WTC11 (cell line): Measurements from ENCODE around the gene MSL1. TPM values are rescaled to one million over a fixed set of nuclear protein-coding genes. Genes with fewer than 3 reads are reported as not detected.

Source experiments
- ATAC-seq: fragments of 200-7000 bp; cut with Tn5 transposase; 2 replicates; pipeline ENCODE4 v1.10.0; 2021; ENCODE audit warnings: mild to moderate bottlenecking, moderate library complexity
- CTCF ChIA-PET: fragments of 300-600 bp; sonication (Branson Sonifier 250); formaldehyde crosslinking; loops from one replicate; lab custom pipeline; 2021; ENCODE audit warnings: antibody characterized with exemption; lab: Charles Lee
- POLR2A ChIA-PET: fragments of 350-600 bp; sonication (Branson Sonifier 250); formaldehyde crosslinking; loops from one replicate; lab custom pipeline; 2021; ENCODE audit warnings: antibody characterized with exemption; lab: Charles Lee
- DNase-seq: peaks from one replicate; pipeline ENCODE4 v3.0.0; 2021; ENCODE audit warnings: low spot score
- H3K27ac Mint-ChIP-seq: 2 replicates; pipeline ENCODE4 v1.8.0; 2021; ENCODE audit warnings: mixed read lengths
- H3K27me3 Mint-ChIP-seq: 2 replicates; pipeline ENCODE4 v1.8.0; 2021; ENCODE audit warnings: low read depth, mild to moderate bottlenecking, moderate library complexity, mixed read lengths
- H3K36me3 Mint-ChIP-seq: 2 replicates; pipeline ENCODE4 v1.8.0; 2021; ENCODE audit warnings: mixed read lengths
- H3K4me1 Mint-ChIP-seq: 2 replicates; pipeline ENCODE4 v1.8.0; 2022; ENCODE audit warnings: mixed read lengths
- H3K4me3 Mint-ChIP-seq: 2 replicates; pipeline ENCODE4 v1.8.0; 2021; ENCODE audit warnings: mild to moderate bottlenecking, moderate library complexity, mixed read lengths
- H3K9me3 Mint-ChIP-seq: 2 replicates; pipeline ENCODE4 v1.8.0; 2021; ENCODE audit warnings: mixed read lengths
- CDX4 ChIP-seq: fragments of 250-450 bp; sonication (Bioruptor Pico); IDR thresholded peaks from 2 replicates; pipeline ENCODE4 v1.9.0; 2021; ENCODE audit warnings: moderate library complexity, mild to moderate bottlenecking, inconsistent platforms, borderline replicate concordance
- CREB1 ChIP-seq: sonication (generic); formaldehyde crosslinking; IDR thresholded peaks from 2 replicates; pipeline ENCODE4 v1.8.0; 2023; ENCODE audit warnings: mild to moderate bottlenecking, missing genetic modification reagents
- CREM ChIP-seq: sonication (generic); formaldehyde crosslinking; IDR thresholded peaks from 2 replicates; pipeline ENCODE4 v1.8.1; 2022; ENCODE audit warnings: mild to moderate bottlenecking, missing genetic modification reagents, moderate library complexity
- ELF4 ChIP-seq: sonication (generic); formaldehyde crosslinking; IDR thresholded peaks from 2 replicates; pipeline ENCODE4 v1.8.1; 2022; ENCODE audit warnings: low read depth, mild to moderate bottlenecking, moderate library complexity, missing genetic modification reagents
- EMX1 ChIP-seq: fragments of 250-450 bp; sonication (Bioruptor Pico); IDR thresholded peaks from 2 replicates; pipeline ENCODE4 v1.8.0; 2021; ENCODE audit warnings: mild to moderate bottlenecking
- FOXJ3 ChIP-seq: sonication (generic); formaldehyde crosslinking; IDR thresholded peaks from 2 replicates; pipeline ENCODE4 v1.9.0; 2021; ENCODE audit warnings: missing genetic modification reagents, mild to moderate bottlenecking, borderline replicate concordance
- FOXP1 ChIP-seq: sonication (generic); formaldehyde crosslinking; IDR thresholded peaks from 2 replicates; pipeline ENCODE4 v1.8.0; 2022; ENCODE audit warnings: missing genetic modification reagents, mild to moderate bottlenecking, moderate library complexity, borderline replicate concordance
- GABPB1 ChIP-seq: sonication (generic); formaldehyde crosslinking; IDR thresholded peaks from 2 replicates; pipeline ENCODE4 v1.8.1; 2023; ENCODE audit warnings: mild to moderate bottlenecking, missing genetic modification reagents
- IRF2 ChIP-seq: sonication (generic); formaldehyde crosslinking; IDR thresholded peaks from 2 replicates; pipeline ENCODE4 v1.8.0; 2022; ENCODE audit warnings: low read depth, missing genetic modification reagents, borderline replicate concordance
- JUN ChIP-seq: sonication (generic); formaldehyde crosslinking; IDR thresholded peaks from 2 replicates; pipeline ENCODE4 v1.8.0; 2023; ENCODE audit warnings: mild to moderate bottlenecking, missing genetic modification reagents
- MXD4 ChIP-seq: fragments of 250-450 bp; sonication (Bioruptor Pico); IDR thresholded peaks from 2 replicates; pipeline ENCODE4 v1.8.0; 2021; ENCODE audit warnings: mild to moderate bottlenecking, moderate library complexity, borderline replicate concordance
- MYBL2 ChIP-seq: sonication (generic); formaldehyde crosslinking; IDR thresholded peaks from 2 replicates; pipeline ENCODE4 v1.8.1; 2023; ENCODE audit warnings: mild to moderate bottlenecking, moderate library complexity, missing genetic modification reagents
- NFATC4 ChIP-seq: fragments of 250-450 bp; sonication (Bioruptor Pico); IDR thresholded peaks from 2 replicates; pipeline ENCODE4 v1.9.0; 2021; ENCODE audit warnings: mild to moderate bottlenecking
- NFE2L1 ChIP-seq: sonication (generic); formaldehyde crosslinking; IDR thresholded peaks from 2 replicates; pipeline ENCODE4 v1.8.1; 2023; ENCODE audit warnings: missing genetic modification reagents
- NR1H2 ChIP-seq: sonication (generic); formaldehyde crosslinking; IDR thresholded peaks from 2 replicates; pipeline ENCODE4 v1.9.0; 2021; ENCODE audit warnings: mild to moderate bottlenecking, moderate library complexity, missing genetic modification reagents
- SMAD4 ChIP-seq: sonication (generic); formaldehyde crosslinking; IDR thresholded peaks from 2 replicates; pipeline ENCODE4 v1.8.0; 2022; ENCODE audit warnings: mild to moderate bottlenecking, missing genetic modification reagents
- ZBTB21 ChIP-seq: sonication (generic); formaldehyde crosslinking; IDR thresholded peaks from 2 replicates; pipeline ENCODE4 v1.8.1; 2023; ENCODE audit warnings: mild to moderate bottlenecking, missing genetic modification reagents, borderline replicate concordance
- ZNF232 ChIP-seq: sonication (generic); formaldehyde crosslinking; IDR thresholded peaks from 2 replicates; pipeline ENCODE4 v1.8.0; 2022; ENCODE audit warnings: mild to moderate bottlenecking, missing genetic modification reagents
- ZNF317 ChIP-seq: sonication (generic); formaldehyde crosslinking; IDR thresholded peaks from 2 replicates; pipeline ENCODE4 v1.8.1; 2023; ENCODE audit warnings: low read depth, mild to moderate bottlenecking, moderate library complexity, missing genetic modification reagents, borderline replicate concordance
- ZNF396 ChIP-seq: fragments of 250-450 bp; sonication (Bioruptor Pico); IDR thresholded peaks from 2 replicates; pipeline ENCODE4 v1.8.0; 2021; ENCODE audit warnings: mild to moderate bottlenecking, moderate library complexity, borderline replicate concordance
- total RNA-seq: library from RNA; stranded (reverse); gene quantifications from 3 replicates; pipeline ENCODE4 v1.2.3, GENCODE V29; 2021
- TF ChIP-seq, protein P1 (sequence below): sonication (generic); formaldehyde crosslinking; IDR thresholded peaks from 2 replicates; pipeline ENCODE4 v1.8.0; 2022; ENCODE audit warnings: missing genetic modification reagents
- TF ChIP-seq, protein P2 (sequence below): sonication (generic); formaldehyde crosslinking; IDR thresholded peaks from 2 replicates; pipeline ENCODE4 v1.8.1; 2022; ENCODE audit warnings: mild to moderate bottlenecking, missing genetic modification reagents, moderate library complexity, borderline replicate concordance
- TF ChIP-seq, protein P3 (sequence below): sonication (generic); formaldehyde crosslinking; IDR thresholded peaks from 2 replicates; pipeline ENCODE4 v1.8.1; 2023; ENCODE audit warnings: mild to moderate bottlenecking, missing genetic modification reagents
- TF ChIP-seq, protein P4 (sequence below): sonication (generic); formaldehyde crosslinking; IDR thresholded peaks from 2 replicates; pipeline ENCODE4 v1.8.0; 2023; ENCODE audit warnings: missing genetic modification reagents

The MSL1 gene
- total RNA-seq, 1 experiment from 2014 or later = 78.1 TPM

- H3K4me1 Mint-ChIP-seq = peaks cover 74% of the 10 kb centered on the region
- no peaks in the 10 kb centered on the region for H3K9me3 Mint-ChIP-seq
- no peaks in the 10 kb centered on the region for H3K36me3 Mint-ChIP-seq
- H3K27me3 Mint-ChIP-seq = no peaks in the 10 kb centered on the region
- DNase-seq = no peak
- ATAC-seq = no peak
- no peak for TF ChIP-seq MYBL2 (CRISPR knock-in tag)
- TF ChIP-seq FOXJ3 = no peak
- no peak for TF ChIP-seq NFATC4 (CRISPR knock-in tag)
- no peak for TF ChIP-seq CREB1 (CRISPR knock-in tag)
- no peak for TF ChIP-seq NR1H2 (CRISPR knock-in tag)
- no peak for TF ChIP-seq ZBTB21
- TF ChIP-seq ELF4 = no peak
- TF ChIP-seq, protein P1, sequence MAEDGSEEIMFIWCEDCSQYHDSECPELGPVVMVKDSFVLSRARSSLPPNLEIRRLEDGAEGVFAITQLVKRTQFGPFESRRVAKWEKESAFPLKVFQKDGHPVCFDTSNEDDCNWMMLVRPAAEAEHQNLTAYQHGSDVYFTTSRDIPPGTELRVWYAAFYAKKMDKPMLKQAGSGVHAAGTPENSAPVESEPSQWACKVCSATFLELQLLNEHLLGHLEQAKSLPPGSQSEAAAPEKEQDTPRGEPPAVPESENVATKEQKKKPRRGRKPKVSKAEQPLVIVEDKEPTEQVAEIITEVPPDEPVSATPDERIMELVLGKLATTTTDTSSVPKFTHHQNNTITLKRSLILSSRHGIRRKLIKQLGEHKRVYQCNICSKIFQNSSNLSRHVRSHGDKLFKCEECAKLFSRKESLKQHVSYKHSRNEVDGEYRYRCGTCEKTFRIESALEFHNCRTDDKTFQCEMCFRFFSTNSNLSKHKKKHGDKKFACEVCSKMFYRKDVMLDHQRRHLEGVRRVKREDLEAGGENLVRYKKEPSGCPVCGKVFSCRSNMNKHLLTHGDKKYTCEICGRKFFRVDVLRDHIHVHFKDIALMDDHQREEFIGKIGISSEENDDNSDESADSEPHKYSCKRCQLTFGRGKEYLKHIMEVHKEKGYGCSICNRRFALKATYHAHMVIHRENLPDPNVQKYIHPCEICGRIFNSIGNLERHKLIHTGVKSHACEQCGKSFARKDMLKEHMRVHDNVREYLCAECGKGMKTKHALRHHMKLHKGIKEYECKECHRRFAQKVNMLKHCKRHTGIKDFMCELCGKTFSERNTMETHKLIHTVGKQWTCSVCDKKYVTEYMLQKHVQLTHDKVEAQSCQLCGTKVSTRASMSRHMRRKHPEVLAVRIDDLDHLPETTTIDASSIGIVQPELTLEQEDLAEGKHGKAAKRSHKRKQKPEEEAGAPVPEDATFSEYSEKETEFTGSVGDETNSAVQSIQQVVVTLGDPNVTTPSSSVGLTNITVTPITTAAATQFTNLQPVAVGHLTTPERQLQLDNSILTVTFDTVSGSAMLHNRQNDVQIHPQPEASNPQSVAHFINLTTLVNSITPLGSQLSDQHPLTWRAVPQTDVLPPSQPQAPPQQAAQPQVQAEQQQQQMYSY (CRISPR knock-in tag) = no peak
- no peak for TF ChIP-seq NFE2L1
- TF ChIP-seq, protein P2, sequence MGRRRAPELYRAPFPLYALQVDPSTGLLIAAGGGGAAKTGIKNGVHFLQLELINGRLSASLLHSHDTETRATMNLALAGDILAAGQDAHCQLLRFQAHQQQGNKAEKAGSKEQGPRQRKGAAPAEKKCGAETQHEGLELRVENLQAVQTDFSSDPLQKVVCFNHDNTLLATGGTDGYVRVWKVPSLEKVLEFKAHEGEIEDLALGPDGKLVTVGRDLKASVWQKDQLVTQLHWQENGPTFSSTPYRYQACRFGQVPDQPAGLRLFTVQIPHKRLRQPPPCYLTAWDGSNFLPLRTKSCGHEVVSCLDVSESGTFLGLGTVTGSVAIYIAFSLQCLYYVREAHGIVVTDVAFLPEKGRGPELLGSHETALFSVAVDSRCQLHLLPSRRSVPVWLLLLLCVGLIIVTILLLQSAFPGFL (CRISPR knock-in tag) = no peak
- no peak for TF ChIP-seq CREM (CRISPR knock-in tag)
- no peak for TF ChIP-seq MXD4 (CRISPR knock-in tag)
- TF ChIP-seq, protein P3, sequence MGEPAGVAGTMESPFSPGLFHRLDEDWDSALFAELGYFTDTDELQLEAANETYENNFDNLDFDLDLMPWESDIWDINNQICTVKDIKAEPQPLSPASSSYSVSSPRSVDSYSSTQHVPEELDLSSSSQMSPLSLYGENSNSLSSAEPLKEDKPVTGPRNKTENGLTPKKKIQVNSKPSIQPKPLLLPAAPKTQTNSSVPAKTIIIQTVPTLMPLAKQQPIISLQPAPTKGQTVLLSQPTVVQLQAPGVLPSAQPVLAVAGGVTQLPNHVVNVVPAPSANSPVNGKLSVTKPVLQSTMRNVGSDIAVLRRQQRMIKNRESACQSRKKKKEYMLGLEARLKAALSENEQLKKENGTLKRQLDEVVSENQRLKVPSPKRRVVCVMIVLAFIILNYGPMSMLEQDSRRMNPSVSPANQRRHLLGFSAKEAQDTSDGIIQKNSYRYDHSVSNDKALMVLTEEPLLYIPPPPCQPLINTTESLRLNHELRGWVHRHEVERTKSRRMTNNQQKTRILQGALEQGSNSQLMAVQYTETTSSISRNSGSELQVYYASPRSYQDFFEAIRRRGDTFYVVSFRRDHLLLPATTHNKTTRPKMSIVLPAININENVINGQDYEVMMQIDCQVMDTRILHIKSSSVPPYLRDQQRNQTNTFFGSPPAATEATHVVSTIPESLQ (CRISPR knock-in tag) = no peak
- TF ChIP-seq ZNF232 (CRISPR knock-in tag) = no peak
- TF ChIP-seq JUN (CRISPR knock-in tag) = no peak
- no peak for TF ChIP-seq FOXP1 (CRISPR knock-in tag)
- no peak for TF ChIP-seq IRF2 (CRISPR knock-in tag)
- no peak for TF ChIP-seq EMX1 (CRISPR knock-in tag)
- CTCF ChIA-PET = interaction anchor here (1.0 to 7.3 kb wide), 11 partner anchors 9 to 44 kb away, joined by 3 to 193 read pairs (median 11); partner anchors contain the start of genes NR1D1 and THRA
- POLR2A ChIA-PET = no interaction called here
- no peak overlapping the region for H3K4me3 Mint-ChIP-seq
- H3K27ac Mint-ChIP-seq = no peak overlapping the region
Measured at GRCh38 chr17:40072040-40072734, 49.6 kb upstream of the MSL1 start.

- ATAC-seq (no peak), DNase-seq (no peak)
- Mint-ChIP-seq H3K27me3 (no peaks in the 10 kb centered on the region), H3K9me3 (no peaks in the 10 kb centered on the region), H3K36me3 (no peaks in the 10 kb centered on the region), H3K27ac (no peak overlapping the region), H3K4me3 (no peak overlapping the region), H3K4me1 (peaks cover 71% of the 10 kb centered on the region)
- POLR2A ChIA-PET = interaction anchor here (0.5 to 0.7 kb wide), 2 partner anchors 15 to 1688 kb away, joined by 3 to 4 read pairs; no protein-coding TSS in a partner anchor
- TF ChIP-seq ZNF396 (no peak), ZNF317 (no peak), GABPB1 (CRISPR knock-in tag) (no peak), ELF4 (no peak), SMAD4 (CRISPR knock-in tag) (no peak), CDX4 (CRISPR knock-in tag) (no peak)
- TF ChIP-seq, protein P4, sequence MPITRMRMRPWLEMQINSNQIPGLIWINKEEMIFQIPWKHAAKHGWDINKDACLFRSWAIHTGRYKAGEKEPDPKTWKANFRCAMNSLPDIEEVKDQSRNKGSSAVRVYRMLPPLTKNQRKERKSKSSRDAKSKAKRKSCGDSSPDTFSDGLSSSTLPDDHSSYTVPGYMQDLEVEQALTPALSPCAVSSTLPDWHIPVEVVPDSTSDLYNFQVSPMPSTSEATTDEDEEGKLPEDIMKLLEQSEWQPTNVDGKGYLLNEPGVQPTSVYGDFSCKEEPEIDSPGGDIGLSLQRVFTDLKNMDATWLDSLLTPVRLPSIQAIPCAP (CRISPR knock-in tag) = no peak
- CTCF ChIA-PET = interaction anchor here (1.0 to 7.3 kb wide), 7 partner anchors 10 to 59 kb away, joined by 3 to 193 read pairs (median 4); partner anchors contain the start of gene THRA
Measured at GRCh38 chr17:40072735-40073346, 48.9 kb upstream of the MSL1 start.
